ENCODE results near the gene THSD4. TPM values are rescaled to one million over a fixed set of nuclear protein-coding genes. Genes with fewer than 3 reads are reported as not detected.

Gene THSD4
- polyA plus RNA-seq, 4 donors, result 27.2 to 96.3 (median 39.5) TPM

DNA sequence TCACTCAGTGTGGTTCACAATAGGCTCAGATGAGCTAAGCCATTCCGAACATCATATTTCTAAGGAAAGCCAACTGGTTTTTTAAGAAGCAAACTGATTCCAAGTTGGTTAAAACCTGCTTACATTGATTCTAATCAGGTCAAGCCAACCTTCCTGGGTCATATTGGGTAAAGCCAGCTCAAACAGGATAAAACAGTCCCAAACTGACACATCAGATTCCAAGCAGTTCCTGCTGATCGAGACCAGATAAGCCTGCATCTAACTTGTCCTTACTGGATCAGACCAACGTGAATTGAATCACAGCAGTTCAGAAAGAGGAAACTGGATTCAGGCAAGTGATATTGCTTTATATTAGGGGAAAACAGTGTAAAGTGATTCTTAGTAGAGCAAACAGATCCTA is 18.6 kb upstream of the THSD4 start:
- no peak for DNase-seq (ENCODE audit: low read depth in 4 of 4, low spot score in 3 of 4)

DNA sequence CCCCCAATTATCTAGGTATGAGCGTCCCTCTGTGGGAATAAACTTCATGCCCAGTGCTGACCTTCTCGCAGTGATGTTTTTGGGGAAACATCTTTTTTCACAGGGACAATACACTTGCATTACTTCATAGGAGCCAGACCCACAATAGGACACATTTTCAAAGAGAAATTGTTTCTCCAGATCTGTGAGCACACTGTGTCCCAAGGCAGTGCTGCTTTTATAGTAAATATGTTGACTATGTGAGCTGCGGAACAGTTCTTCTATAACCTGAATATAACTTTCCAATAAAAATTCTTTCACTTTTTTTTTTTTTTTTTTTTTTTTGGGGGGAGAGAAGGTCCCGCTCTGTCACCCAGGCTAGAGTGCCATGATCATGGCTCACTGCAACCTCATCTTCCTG is 17.4 kb upstream of the THSD4 start:
- DNase-seq (ENCODE audit: low read depth in 4 of 4, low spot score in 3 of 4), result no peak

DNA sequence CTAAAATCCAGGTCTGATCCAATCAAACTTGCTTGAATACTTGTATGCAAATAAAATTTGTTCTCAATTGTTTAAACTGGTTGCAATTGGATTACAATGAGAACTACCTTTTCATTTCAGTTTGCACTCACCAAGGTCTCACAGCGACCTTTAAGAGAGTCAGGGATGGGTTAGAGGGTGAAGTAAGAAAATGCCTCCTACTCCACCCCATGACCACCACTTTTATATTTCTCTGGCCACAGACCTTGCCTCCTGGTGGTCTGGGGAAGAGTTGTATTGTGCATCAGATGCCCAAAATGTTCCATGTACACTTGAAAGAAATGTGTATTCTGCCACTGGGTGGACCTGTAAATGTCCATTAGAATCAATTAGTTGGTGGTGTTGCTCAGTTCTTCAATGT is 16.4 kb upstream of the THSD4 start:
- DNase-seq (ENCODE audit: low read depth in 4 of 4, low spot score in 3 of 4), result no peak

DNA sequence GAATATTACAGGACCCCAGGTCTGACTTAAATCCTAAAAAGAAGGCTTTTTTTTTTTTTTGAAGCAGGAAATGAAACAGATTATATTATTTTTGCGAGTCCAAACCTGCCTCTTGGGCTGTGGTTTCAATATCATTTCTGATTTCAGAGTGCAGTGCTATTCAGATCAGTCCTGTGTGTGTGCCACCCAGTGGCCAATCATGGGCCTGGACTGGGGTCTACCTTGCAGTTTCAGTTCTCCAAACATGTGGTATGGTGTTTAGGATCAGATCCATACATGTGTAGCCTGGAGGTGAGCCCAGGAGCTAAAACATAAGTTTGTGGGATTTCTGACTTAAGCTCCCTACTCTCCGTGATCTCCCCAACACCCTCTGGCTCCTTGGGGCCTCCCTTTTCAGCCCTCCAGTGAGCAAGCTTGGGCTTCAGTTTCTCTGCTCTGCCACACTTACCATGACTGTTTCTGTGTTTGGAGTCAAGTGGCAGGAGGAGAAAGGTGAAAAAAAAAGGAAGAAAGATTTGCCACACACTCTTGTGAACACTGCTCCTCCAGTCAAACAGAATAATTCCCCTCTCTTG is 12.1 kb upstream of the THSD4 start:
- no peak for DNase-seq (ENCODE audit: low read depth in 4 of 4, low spot score in 3 of 4)

DNA sequence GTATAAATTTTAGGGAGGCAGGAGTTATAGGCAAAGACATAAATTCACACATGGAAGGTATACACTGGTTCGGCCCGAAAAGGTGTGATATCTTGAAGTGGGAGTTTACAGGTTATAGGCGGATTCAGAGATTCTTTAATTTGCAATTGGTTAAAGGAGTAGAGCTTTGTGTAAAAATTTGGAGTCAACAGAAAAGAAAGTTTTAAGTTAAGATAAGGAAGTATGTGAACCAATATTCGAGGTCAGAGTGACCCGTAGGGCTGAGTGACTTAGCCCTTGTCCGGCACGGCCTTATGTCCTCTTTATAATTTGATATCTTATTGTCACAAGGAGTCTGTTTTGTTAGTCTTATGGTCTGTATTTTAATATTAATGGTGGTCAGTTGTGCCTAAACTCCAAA is 10.6 kb upstream of the THSD4 start:
- DNase-seq (ENCODE audit: low read depth in 4 of 4, low spot score in 3 of 4), result no peak

DNA sequence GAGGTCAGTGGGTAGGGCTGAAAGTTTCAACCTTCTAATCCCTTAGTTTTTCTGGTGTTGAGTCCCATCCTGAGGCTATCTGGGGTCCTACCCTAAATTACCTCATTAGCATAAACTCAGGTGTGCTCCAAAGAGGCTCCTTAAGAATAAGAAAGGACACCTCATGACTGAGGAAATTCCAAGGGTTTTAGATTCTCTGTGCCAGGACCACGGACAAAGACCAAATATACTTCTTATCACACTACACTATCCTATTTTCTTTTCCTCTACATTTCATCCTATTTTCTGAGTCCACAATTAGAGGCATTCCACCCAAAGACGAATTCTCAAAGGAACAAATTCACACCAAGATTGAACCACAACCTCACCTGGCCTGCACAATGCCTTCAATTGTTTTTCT is 9.8 kb upstream of the THSD4 start:
- no peak for DNase-seq (ENCODE audit: low read depth in 4 of 4, low spot score in 3 of 4)

DNA sequence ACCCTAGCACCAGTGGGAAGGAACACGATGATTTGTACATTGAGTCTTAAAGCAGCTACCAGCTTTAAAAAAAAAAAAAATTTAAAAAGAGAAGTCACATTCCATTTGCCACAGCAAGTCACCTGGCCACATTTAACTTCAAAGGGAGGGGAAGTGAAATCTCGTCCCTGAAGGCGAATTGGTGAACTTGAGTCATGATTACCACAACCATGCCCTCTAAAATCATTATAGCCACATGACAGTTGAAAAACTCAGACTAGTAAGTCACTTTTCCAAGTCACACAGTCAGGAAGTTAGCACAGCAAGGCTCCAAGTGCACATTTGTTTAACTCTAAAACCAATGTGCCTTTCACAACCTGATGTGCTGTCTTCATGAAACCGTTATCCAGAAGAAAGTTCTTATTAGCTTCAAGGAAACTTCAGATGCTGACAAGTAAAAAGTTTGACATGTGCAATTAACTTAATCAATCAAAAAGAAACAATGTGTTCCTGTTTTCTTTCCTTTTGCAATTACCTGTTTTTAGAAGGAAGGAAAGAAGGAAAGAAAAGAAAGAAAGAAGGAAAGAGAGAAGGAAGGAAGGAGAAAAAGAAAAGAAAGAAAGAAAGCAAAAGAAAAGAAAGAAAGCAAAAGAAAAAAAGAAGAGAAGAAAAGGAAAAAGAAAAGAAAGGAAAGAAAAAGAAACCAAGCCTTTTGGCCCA is 8.3 kb upstream of the THSD4 start:
- no peak for DNase-seq (ENCODE audit: low read depth in 4 of 4, low spot score in 3 of 4)

DNA sequence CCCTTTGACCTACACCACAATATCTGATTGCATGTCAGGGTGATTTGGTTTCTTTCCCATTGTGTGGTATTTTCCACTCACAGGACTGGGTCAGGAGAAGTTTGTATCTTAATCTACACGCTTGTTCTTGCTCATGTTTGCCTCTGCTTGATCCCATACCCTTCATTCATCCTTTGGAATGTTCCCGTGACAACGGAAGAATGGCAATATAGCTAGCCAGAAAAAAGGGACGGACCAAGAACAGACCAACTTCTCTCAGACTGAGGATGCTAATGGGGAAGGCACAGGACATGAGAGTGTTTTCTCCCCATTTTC is 7.8 kb upstream of the THSD4 start:
- DNase-seq (ENCODE audit: low read depth in 4 of 4, low spot score in 3 of 4), result no peak

DNA sequence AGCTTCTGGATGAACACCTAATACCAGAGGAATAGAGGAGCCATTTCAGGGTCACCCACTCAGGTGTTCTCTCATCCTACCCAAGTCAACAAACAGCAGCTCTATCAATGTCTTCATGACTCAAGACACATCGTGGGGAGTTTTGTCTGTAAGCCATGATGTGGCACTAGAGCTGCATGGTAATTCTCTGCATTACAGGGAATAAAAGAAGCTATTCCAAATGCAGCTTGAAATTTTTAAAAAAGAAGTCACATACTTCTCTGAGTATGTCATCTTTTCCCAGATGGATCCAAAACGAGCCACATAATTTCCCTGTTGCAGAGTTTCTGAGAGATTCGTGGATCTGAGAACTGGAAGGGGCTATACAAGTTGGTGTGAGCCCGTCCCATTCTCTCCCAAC is 6.1 kb upstream of the THSD4 start:
- no peak for DNase-seq (ENCODE audit: low read depth in 4 of 4, low spot score in 3 of 4)

DNA sequence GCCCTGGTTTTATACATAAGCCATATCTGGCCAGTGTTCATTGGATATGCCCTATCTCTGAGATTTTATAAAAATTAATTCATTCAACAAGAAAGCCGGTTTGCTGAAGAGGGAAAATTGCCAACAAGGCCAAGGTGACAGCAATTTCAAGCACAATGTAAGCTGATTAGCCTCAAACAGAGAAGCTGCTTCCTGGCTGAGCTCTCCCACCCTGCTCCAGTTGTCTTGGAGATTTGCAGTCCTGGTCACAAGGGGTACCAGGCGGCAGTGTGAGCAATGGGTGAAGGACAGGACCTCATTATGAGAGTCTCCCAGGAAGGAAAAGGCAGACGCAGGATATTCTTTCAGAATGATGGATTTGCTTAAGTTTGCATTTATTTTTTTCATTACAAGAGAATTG is 5.4 kb upstream of the THSD4 start:
- no peak for DNase-seq (ENCODE audit: low read depth in 4 of 4, low spot score in 3 of 4)

DNA sequence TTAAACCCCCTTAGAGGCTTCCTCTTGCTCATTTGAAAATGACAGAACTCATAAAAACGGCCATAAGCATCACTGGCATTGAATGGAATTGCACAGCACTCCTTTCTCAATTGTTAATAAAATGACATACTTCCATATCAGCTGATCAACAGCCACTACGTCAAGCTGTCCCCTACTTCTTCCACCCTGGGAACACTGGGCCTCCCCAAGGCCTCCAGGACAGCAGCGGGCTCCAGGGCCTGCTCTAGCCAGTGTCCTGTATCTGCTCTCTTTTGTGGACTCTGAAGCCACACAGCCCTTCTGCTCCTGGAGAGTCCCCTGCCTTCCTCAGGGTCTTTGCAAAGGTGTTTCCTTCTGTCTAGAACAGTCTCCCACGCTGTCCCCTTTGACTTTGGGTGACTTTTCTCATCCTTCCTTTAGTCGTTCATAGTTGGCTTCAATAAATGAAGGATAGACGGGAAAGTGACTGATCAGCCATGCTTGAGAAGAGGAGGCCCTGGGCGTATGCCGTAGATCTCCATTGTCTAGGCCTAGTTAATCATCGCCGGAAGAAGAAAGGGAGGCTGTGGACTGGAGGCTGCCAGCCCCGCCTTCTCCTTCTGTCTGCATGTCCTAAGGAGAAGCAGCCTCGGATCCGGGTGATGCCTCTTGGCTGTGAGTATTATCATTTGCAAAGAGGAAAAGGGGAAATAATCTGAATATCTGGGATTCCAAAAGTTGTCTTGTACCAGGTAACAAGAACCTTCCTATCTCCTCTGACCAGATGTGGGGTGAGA is 4.7 kb upstream of the THSD4 start:
- DNase-seq (ENCODE audit: low read depth in 4 of 4, low spot score in 3 of 4), result no peak

DNA sequence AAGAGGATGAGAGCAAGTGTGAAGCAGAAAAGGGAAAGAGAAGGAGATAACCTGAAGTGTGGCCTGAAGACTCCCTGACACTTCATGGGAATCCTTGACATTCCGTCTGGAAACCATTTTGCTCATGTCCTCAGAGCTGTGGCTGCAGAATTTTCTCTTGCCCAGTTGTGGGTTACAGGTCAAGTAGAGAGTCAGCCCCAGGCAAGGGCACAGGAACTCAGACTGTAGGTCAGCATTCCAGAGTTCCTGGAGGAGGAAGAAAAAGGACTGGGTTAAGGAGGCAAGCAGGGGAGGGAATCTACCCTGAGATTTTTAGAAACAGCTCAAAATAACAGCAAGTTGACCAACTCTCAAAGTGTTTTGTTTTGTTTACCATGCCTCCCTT is 4.1 kb upstream of the THSD4 start:
- DNase-seq (ENCODE audit: low read depth in 4 of 4, low spot score in 3 of 4), result no peak

DNA sequence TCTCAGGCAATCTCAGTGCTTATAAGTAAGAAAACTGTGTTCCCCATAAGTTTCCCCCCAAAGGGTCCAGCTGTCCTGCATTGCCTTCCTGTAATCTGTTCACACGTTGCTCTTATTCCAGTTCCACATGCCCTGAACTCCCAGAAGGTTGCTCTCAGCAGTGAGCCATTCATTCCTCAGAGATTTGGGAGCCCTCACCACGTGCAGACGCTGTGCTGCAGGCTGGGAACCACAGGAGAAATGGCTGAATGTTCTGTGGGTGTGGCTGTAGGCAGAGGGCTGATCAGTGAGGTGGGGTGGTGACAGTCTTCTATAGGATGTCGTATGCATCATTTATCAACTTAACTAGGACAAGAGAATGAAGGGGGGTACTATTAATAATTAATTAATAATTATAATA is 3.3 kb upstream of the THSD4 start:
- no peak for DNase-seq (ENCODE audit: low read depth in 4 of 4, low spot score in 3 of 4)

DNA sequence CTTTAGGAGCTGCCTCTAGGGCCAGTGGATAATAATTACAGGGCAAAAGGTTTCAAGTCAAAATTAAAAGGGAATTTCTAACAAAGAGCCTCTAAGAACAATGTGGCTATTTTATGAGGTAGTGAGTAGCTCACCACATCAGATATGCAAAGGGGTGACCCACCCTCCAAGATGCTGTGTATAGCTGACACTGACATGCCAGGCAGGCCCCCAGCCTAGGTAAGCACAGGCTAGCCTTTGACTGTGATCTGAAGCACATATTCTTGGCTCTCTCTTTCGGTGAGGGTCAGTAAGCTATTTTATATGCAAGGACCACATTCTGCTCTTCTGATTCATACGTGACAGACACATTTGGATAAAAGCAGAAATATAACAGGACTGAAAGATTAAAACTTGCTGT is 2.8 kb upstream of the THSD4 start:
- DNase-seq (ENCODE audit: low read depth in 4 of 4, low spot score in 3 of 4), result no peak

DNA sequence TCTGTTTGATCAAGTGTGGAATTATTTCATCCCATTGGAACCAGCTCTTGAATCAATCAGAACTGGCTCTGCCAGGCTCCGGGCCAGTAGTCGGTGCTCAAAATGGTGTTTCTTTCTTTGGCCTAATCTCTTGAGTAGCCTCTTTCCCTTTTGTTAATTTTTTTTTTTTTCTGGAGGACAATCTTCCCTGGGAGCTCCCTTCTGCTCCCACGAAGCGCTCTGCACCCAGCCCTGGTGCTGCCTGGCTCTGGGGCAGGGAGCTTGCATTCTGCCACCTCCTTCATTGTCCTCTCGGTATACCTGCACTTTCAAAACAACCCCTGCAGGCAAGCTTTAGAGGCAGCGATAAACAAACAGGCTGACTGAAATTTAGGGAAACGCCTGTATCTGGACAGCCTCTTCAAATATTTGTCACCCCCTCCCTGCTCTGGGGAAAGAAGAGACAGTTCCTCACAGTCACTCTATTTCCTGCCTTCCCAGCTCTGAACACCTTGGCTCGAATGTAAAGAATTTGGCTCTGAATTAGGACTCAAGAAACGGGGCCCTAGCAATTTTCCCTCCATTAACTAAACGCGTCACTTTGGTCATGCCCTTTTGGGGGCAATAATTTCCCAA is 1.1 kb upstream of the THSD4 start:
- DNase-seq (ENCODE audit: low read depth in 4 of 4, low spot score in 3 of 4), result no peak

DNA sequence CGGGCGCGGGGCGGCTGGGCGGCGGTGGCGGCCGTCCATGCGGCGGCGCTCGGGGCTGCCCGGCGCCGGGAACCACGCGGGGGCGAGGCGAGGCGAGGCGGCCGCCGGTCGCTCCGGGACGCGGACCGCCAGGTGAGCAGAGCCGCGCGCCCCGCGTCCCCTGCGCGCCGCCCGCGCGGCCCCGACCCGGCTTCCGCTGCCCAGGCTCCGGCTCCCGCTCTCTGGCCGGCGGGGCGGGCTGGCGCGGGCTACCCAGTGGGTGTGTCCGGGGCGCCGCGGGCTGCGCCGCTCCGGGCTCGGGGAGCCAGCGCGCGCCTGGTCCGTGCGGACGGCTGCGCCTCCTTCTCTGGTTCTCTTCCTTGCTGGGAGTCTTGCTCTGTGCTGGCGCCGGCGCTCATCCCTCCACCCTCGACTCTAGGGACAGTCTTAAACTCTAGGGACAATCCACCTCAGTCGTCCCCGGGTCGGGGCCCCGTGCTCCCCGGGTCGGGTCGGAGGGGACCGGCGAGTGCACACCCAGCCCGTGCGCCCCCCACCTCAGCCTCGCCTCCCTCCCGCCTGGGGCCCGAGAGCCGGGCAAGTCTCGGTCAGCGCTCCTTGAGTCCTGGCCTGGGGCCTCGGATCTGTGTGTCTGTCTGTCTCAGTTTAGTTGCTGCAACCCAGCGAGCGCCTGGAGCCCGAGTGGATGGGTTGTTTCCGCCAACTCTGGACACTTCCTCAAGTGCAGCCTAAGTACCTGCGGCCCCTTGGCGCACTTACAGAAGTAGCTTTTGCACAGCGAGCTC is 488 bp downstream of the THSD4 start:
- no peak for DNase-seq (ENCODE audit: low read depth in 4 of 4, low spot score in 3 of 4)

DNA sequence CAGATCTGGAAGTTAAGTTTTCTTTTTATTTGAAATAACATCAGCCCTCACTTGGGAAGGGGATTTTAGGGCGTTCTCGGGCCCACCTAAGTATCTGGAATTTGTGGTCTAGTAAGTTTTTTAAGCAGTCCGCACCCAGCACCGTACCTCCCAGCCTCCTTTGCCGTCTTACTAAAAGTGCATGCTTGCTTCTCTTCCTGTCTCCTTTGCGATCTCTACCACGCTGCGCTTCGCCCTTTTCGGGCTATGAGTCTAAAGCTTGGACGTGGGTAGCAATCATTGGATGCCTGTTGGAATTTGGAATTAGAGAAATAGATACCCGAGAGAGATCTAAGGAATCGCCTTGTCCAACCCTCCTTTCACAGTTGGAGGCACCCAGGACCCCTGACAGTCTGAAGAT is 1.1 kb downstream of the THSD4 start:
- DNase-seq (ENCODE audit: low read depth in 4 of 4, low spot score in 3 of 4), result no peak

DNA sequence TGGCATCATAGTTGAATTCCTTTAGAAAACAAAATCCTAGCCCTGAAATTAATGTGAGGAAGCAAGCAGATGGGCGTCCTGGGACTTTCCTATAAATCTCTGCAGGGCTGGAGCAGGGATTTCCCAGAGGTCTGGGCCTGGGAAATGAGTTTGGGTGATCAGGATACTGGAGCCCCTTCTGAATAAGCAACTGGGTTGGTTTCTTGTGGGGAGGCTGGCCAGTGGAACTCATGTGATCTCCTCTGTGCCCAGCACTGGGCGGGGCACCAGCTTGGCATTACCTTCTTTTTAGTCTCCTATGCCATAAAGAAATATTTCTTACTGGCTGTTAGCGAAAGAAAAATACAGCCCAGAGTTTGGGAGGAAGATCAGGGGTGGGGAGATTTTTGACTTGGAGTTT is 1.7 kb downstream of the THSD4 start:
- no peak for DNase-seq (ENCODE audit: low read depth in 4 of 4, low spot score in 3 of 4)

DNA sequence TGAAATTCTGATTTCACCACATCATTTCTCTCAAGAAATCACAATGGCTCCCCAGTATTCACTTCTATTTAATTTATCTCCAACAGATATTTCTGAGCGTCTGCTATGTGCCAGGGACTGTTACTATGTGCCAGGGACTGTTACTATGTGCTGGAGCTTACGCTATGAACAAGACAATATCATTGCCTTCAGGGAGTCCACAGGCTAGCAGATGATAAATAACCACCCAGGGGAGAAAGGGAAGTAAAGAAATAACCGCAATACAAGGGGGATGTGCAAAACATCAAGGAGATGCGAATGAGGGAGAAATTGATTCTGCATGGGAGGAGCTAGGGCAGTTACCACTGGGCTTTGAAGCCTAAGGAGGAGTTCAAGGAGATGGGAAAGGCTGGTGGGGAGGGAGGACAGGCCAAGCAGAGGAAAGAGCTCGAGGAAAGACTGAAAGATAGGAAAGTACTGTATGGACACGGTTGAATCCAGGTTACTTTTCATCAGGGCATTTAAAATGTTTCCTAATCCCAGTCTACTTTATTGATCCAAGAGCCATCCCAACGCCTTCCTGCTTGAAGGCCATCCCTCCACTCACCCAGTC is 2.5 kb downstream of the THSD4 start:
- DNase-seq (ENCODE audit: low read depth in 4 of 4, low spot score in 3 of 4), result no peak

DNA sequence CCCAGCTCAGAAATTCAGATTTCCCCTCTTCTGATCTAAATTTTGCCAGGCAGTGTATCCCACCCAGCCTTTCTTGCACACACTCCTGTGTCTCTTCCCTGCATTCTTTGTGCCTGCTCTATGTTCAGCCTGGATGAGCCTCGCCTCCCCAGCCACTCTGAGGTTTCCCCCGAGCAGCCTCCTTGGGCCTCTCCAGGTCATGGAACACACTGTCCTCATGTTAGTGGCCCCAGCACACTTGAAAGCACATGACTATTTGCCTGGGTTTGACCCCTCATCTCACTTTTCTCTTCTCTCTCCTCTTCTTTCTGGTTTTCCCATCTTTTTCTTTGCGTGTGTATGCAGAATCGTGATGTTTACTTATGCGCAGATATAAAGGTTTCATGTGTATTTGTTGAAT is 3.1 kb downstream of the THSD4 start:
- no peak for DNase-seq (ENCODE audit: low read depth in 4 of 4, low spot score in 3 of 4)
